A549 treated with Hydrocortisone at 1 μM for 4 hours (cell line): Measurements from ENCODE around the gene PLCL1. TPM values are rescaled to one million over a fixed set of nuclear protein-coding genes. Genes with fewer than 3 reads are reported as not detected.

Experiments used
- total RNA-seq: library from RNA; stranded (reverse); fragments of 200-300 nt; extraction: Qiagen RNA extraction; gene quantifications from 5 replicates; pipeline ENCODE4 v1.2.3, GENCODE V29; 2022

PLCL1 gene
- 0.01 TPM in 1 of 5 replicates, not detected in the others for total RNA-seq

GRCh38 chr2:197804049-197804757 is at the start of gene PLCL1:
Gene PLCL1, plus strand, starts transcription at chr2:197804593.

GRCh38 chr2:197784956-197785941 is 19.1 kb upstream of the PLCL1 start, which contains the start of gene BOLL:
Gene BOLL, minus strand, starts transcription at chr2:197785319. Its CDS starts 3,469 bp downstream, at chr2:197781850.

Other genes with a start within 250 kb of the PLCL1 start
- 0.02 TPM in 1 of 5 replicates, not detected in the others for gene RFTN2, start 129.0 kb upstream of the PLCL1 start, total RNA-seq
- 11.4 to 14.5 TPM (median 12.0 TPM) in 5 replicates for gene MARS2, start 99.2 kb upstream of the PLCL1 start, total RNA-seq
- not detected in 5 replicates for gene BOLL, start 19.3 kb upstream of the PLCL1 start, total RNA-seq